HL-60 (cell line): Measurements from ENCODE around the gene SPOCK2.

Experiments used
- CTCF ChIP-seq: IDR thresholded peaks from one replicate; pipeline ENCODE4 v1.5.1; 2011; ENCODE audit warnings: low read length, control low read depth, inconsistent platforms; ENCODE audit not compliant: insufficient read depth
- GABPA ChIP-seq: IDR thresholded peaks from 2 replicates; pipeline ENCODE4 v1.6.1; 2012; ENCODE audit warnings: low read depth
- POLR2AphosphoS5 ChIP-seq: IDR thresholded peaks from 2 replicates; pipeline ENCODE4 v1.6.1; 2012; ENCODE audit warnings: low read depth
- REST ChIP-seq: IDR thresholded peaks from 2 replicates; pipeline ENCODE4 v1.6.1; 2012; ENCODE audit warnings: low read depth; ENCODE audit not compliant: insufficient replicate concordance

- TF ChIP-seq CTCF (no peak), GABPA (no peak), REST (no peak), POLR2AphosphoS5 (no peak)
Observed at GRCh38 chr10:72096115-72097000, 8.0 kb upstream of the SPOCK2 start.
